Vein endothelial cell (primary cell): ENCODE measurements around the gene GNAT2. TPM values are rescaled to one million over a fixed set of nuclear protein-coding genes. Genes with fewer than 3 reads are reported as not detected.

Experiments used
- small RNA-seq: library from RNA; depleted of rRNA; stranded (forward); fragments of <200 nt; gene quantifications from one replicate; pipeline ENCODE3, GENCODE V24; 2012
- total RNA-seq: library from RNA; depleted of rRNA; stranded (reverse); fragments of >200 nt; gene quantifications from 2 replicates; pipeline ENCODE4 v1.2.3, GENCODE V29; 2012

GNAT2 gene
- not detected in 2 replicates for total RNA-seq

DNA sequence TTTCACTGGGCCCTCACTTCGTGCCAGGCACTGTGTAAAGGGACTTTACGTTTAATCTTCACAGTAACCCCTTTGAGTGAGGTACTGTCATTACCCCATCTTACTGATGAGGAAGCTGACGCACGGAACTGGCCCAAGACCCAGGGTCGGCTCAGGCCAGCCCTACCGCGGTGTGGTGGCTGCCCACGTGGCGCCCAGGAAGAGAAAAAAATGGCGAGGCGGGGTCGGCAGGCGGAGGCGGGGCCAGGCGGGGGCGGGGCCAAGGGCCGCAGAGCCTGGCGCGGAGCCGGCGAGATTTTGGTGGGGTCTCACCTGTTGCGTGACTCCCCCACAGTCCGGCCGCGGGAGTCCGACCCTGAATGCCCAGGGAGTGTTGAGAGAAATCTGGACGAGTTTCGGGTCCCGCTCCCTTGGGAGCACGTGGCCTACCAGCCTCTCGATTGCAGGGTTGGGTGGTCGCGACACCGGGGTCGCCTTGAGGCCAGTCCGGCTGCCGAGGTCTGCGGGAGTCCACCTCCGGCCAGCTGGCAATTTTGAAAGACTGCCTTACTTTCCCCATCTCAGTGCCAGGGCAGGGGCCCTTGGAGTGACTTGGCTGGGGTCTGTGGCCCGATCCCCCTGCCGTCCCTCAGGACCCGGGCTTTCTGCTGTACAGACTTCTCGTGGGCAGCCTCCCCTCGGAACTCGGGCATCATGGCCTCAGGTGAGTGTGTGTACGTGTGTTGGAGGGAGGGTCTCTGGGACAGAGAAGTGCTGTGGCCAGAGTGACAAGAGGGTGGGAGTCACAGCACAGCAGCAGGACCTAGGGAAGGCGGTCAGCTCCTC, at the start of gene GNAT2, which contains the start of gene AMPD2:
TSS of gene GNAT2 (minus strand) at position 41 of the 825 bp plus-strand sequence. CDS start 6,746 bp downstream, outside the sequence.
TSS of gene AMPD2 (plus strand) at position 262 of the 825 bp plus-strand sequence. CDS start 1,339 bp downstream, outside the sequence.

DNA sequence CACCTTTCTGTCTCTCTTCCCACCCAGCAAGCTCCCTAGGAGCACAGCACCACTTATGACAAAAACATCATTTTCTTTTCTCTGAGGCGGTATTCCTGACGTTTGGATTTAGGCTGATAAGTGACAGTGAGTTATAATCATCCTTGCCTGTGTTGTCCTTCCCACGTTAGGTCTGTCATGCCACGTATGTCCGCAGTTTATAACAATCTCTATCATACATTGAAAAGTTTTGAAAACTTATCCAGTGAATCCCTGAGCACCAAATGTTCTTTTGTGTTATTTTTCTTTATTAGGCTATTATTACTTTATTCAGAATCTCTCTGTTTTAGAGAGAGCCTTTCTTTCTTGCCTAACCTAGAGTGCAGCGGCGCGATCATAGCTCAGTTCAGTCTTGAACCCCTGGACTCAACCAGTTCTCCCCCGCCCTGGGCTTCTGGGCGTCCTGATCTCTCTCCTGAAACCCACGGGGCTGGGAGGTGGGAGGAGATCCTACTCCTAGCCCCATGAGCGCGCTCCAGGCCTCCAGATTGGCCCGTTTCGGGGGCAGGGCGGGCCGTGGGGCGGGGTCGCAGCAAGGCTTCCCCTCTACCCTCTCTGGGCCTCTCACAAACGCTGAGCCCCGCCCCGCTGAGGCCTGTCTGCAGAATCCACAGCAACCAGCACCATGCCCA, 48.2 kb upstream of the GNAT2 start, which contains the start of gene GSTM2:
TSS of gene GSTM2 (plus strand) at position 606 of the 671 bp plus-strand sequence. CDS start at position 665, 59 bp downstream.

DNA sequence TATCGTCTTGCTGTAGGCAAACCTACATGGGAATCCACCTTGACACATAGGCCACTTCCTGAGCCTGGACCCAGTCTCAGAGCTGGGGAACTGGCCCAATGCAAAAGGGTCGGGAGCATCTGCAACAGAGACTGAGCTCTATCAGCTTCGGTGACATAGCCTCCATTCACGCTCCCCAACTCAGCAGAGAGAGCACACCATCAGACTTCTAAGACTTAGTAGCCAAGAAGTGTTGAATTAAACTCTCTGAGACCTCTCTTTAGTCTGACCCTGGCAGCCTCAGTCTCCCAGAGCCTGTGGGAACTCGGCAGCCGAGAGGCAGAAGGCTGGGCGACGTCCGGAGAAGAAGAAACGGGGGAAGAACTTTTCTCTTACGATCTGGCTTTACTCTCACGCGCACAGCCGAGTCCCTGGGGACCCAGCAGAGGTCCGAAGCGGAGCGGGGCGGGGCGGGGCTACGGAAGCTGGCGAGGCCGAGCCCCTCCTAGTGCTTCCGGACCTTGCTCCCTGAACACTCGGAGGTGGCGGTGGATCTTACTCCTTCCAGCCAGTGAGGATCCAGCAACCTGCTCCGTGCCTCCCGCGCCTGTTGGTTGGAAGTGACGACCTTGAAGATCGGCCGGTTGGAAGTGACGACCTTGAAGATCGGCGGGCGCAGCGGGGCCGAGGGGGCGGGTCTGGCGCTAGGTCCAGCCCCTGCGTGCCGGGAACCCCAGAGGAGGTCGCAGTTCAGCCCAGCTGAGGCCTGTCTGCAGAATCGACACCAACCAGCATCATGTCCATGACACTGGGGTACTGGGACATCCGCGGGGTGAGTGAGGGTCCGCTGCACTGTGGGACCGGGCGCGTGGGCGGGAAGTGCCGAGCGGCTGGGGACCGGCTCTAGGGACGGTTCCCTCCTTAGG, 36.5 kb upstream of the GNAT2 start, which contains the start of gene GSTM4:
TSS of gene GSTM4 (plus strand) at position 485 of the 905 bp plus-strand sequence. CDS start at position 776, 291 bp downstream.

Small RNA genes lying within 50 kb of the gene (small RNA-seq; reads per million reads assigned to genes)
- gene RNU6V, result 7.1 reads per million, percentile 94 among the genes with 10 or more reads in this experiment

Other genes with a start within 250 kb of the GNAT2 start
- 7.6 and 9.1 TPM in 2 replicates for gene SORT1, start 221.7 kb downstream of the GNAT2 start, total RNA-seq
- gene PSMA5, start 193.2 kb downstream of the GNAT2 start, total RNA-seq, result 53.9 and 82.5 TPM in 2 replicates
- under 0.01 TPM in 1 of 2 replicates, not detected in the other for gene SYPL2, start 153.1 kb downstream of the GNAT2 start, total RNA-seq
- 2.0 and 3.3 TPM in 2 replicates for gene ATXN7L2, start 135.7 kb downstream of the GNAT2 start, total RNA-seq
- 6.5 and 7.8 TPM in 2 replicates for gene CYB561D1, start 125.5 kb downstream of the GNAT2 start, total RNA-seq
- gene AMIGO1, start 109.9 kb downstream of the GNAT2 start, total RNA-seq, result 0.38 and 0.65 TPM in 2 replicates
- gene GPR61, start 79.7 kb downstream of the GNAT2 start, total RNA-seq, result 0.65 TPM in 1 of 2 replicates, not detected in the other
- gene GNAI3, start 71.0 kb downstream of the GNAT2 start, total RNA-seq, result 16.0 and 21.6 TPM in 2 replicates
- gene AMPD2, start 221 bp upstream of the GNAT2 start, total RNA-seq, result 48.3 and 65.3 TPM in 2 replicates
- 2.1 and 3.3 TPM in 2 replicates for gene GSTM4, start 36.5 kb upstream of the GNAT2 start, total RNA-seq
- gene GSTM2, start 48.4 kb upstream of the GNAT2 start, total RNA-seq, result 1.7 and 4.9 TPM in 2 replicates
- gene GSTM1, start 68.2 kb upstream of the GNAT2 start, total RNA-seq, result 20.6 TPM in 1 of 2 replicates, not detected in the other
- gene GSTM5, start 92.6 kb upstream of the GNAT2 start, total RNA-seq, result under 0.01 and 0.10 TPM in 2 replicates
- 54.7 and 54.9 TPM in 2 replicates for gene GSTM3, start 121.4 kb upstream of the GNAT2 start, total RNA-seq
- under 0.01 TPM in 1 of 2 replicates, not detected in the other for gene EPS8L3, start 144.3 kb upstream of the GNAT2 start, total RNA-seq